GM21619 (cell line): ENCODE data around the gene TMEM168.
"Not testable (repeated sequence)": the region's sequence is repeated elsewhere in the genome, so short reads cannot be mapped to it uniquely, and the experiment has no call there.

Source experiments
- ATAC-seq: cut with Tn5 transposase; IDR thresholded peaks from one replicate; pipeline ENCODE4 v1.9.1; 2021; ENCODE audit not compliant: unreplicated experiment

The TMEM168 gene

GRCh38 chr7:112789817-112790585 lies at the start of gene TMEM168:
Gene TMEM168 (minus strand): TSS chr7:112790393. CDS start chr7:112784825, 5,568 bp downstream.
- ATAC-seq, result peak; percentile 81

DNA sequence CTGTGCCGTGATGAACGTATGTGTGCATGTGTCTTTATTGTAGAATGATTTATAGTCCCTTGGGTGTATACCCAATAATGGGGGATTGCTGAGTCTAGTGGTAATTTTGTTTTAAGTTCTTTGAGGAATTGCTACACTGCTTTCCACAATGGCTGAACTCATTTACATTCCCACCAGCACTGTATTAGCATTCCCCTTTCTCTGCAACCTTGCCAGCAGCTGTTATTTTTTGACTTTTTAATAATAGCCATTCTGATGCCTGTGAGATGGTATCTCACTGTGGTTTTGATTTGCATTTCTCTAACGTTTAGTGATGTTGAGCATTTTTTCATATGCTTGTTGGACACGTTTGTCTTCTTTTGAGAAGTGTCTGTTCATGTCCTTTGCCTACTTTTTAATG lies 45.7 kb upstream of the TMEM168 start:
- ATAC-seq, result not testable (repeated sequence)

DNA sequence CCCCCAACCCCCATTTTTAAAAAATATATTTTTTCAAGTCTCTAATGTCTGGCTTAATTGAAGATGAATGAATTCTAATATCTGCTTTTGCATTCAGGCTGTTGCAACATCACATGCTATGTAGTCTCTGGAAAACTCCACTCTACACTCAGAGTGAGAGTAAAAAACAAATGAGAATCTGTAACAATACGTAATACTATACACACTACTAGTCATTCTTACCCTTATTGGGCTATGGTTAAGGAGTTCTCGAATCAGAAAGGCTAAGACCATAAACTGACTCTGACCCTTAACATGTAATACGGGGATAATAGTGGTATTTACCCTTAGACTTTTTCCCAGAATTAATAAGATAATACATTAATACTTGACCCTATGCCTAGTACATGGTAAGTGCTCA lies 42.9 kb upstream of the TMEM168 start:
- ATAC-seq, result no peak

DNA sequence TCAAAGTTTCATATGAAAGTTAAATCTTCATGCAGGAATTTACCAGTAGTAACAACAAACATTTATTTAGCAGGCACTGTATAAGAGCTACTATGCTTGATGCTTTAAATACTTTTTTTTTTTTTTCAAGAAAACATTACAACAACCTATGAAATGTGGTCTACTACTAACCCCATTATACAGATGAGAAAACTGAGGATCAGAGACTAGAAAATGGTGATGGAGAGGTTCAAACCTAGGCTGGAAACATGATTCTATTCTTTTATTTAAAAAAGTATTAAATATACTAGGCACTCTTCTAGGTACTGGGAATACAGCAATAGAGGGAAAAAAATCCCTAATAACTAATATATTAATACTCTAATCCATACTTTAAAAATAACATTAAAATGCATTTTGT lies 40.6 kb upstream of the TMEM168 start:
- ATAC-seq, result no peak

DNA sequence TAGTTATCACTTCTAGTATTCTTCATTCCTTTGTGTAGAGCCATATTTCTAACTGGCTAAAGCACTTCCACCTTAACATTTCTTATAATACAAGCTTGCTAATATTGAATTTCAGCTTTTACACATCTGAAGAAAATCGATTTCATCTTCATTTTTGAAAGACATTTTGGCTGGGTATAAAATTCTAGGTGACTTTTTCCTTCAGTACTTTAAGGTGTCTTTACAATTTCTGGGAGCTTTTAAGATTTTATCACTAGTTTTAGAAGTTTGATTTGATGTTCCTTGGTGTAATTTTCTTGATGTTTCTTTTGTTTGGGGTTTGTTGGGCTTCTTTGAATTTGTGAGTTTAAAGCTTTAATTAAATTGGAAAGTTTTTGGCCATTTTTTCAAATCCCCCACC lies 38.5 kb upstream of the TMEM168 start:
- no peak for ATAC-seq

GRCh38 chr7:112821345-112821744 lies 31.2 kb upstream of the TMEM168 start:
- ATAC-seq, result no peak

DNA sequence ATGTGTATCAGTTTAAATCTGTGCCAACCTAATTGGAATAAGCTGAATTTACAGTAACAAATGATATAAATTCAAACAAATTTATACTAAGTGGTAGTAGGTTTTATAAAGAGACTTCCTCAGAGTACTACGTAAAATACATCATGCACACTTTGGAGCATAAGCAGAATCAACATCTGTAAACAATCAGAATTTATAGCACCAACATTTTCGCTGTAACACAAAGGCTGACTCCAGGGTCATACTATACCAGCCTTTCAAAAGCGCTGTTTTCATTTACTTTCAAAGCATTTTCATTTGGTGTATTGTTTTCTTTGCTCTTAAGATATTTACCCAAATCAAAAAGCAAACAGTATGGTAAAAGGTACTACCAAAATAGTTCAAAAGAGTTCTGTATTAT lies 29.3 kb upstream of the TMEM168 start:
- ATAC-seq, result no peak

GRCh38 chr7:112806156-112806555 lies 16.0 kb upstream of the TMEM168 start:
- ATAC-seq, result no peak

DNA sequence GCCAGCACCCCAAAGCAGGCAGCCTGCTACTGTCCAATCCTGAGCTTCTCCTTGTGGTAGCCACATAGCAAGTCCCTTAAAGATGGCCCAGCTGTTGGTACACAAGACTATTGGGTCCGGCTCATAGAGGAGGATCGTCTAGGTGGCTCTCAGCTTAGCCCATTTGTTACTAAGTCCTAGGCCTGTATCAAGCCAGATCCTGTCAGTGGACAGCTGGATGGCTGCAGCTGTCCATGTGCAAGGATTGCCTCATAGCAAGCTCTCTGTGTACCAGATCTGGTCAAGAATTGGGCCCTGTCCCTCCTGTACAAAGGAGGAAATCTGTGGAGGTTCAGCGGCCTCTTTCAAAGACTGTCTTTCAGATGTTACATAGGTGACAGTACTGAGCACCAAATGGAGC lies 12.2 kb upstream of the TMEM168 start:
- no peak for ATAC-seq

DNA sequence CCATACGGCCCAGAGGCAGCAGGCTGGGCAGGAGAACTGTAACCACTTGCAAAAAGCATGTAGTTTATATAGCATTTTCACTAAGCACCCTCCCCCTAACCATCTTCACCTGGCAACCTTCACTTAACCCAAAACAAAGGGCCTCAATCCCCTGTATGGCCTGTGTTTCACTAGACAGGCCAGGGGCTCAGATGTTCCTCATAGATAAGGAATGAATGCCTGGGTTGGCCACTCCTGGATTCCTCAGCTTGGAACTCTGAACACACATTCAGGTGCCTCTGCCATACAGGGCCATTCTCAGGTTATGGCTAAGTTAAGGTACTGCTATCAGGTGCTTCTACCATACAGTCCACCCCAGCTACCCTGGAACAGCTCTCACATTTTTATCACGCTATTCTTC lies 10.3 kb upstream of the TMEM168 start:
- no peak for ATAC-seq

- ATAC-seq, result no peak
Measured at GRCh38 chr7:112799448-112800120, 9.4 kb upstream of the TMEM168 start.

GRCh38 chr7:112798274-112799159 lies 8.3 kb upstream of the TMEM168 start:
- no peak for ATAC-seq

- not testable (repeated sequence) for ATAC-seq
Measured at GRCh38 chr7:112796552-112796951, 6.4 kb upstream of the TMEM168 start.

DNA sequence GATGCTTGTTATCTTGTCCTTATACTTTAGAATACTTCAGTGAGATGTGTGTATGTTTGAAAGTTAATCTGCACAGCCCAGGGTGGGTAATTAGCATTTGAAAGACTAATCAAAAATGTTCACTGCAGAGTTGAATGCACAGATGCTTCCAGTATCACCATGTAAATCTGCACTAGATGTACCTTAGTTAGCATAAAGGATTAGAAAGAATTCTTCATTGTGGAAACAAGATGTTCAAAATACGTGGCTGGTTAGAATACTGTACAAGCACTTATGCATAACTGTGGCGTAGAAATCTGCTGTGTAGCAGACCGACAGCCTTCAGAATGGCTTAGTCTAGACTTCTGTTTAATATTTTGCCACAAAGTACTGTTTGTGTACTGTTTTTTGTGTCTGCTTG lies 2.2 kb upstream of the TMEM168 start:
- ATAC-seq, result no peak

- ATAC-seq, result no peak
Measured at GRCh38 chr7:112791465-112792168, 1.4 kb upstream of the TMEM168 start.

DNA sequence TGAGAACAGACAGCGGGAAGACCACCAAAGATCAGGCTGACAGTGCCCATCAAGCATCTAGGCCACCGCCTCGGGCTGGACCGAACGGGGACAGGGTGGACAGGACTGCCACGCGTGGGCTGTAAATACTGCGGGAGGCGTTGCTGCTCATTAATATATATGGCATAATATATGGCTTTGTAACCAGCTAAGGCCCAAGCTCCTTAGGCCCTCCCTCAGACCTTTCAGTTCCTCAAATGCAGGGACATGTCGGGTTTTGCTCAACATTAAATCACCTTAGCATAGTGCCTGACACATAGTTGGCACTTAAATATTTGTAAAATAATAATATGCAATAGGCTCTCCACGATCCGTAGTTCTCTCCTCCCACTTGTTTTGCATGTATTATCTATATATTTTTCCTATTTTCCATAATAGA lies 402 bp upstream of the TMEM168 start:
- peak; percentile 59 for ATAC-seq

DNA sequence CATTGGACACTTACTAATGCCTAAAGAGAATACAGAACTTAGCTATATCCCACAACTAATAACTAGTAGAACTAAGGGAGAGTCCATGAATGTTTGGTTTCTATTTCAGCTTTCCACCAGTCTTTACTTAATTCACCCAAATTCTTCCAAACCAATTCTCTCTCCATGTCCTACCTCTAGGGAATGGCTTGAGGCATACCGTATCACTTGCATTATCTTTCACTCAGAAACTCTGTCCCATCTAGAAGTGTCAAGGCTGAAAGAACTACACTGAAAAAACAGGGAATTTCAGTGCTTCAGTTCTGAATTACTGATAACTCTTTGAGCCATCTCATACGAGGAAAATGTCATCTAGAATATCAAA lies 758 bp downstream of the TMEM168 start:
- no peak for ATAC-seq

DNA sequence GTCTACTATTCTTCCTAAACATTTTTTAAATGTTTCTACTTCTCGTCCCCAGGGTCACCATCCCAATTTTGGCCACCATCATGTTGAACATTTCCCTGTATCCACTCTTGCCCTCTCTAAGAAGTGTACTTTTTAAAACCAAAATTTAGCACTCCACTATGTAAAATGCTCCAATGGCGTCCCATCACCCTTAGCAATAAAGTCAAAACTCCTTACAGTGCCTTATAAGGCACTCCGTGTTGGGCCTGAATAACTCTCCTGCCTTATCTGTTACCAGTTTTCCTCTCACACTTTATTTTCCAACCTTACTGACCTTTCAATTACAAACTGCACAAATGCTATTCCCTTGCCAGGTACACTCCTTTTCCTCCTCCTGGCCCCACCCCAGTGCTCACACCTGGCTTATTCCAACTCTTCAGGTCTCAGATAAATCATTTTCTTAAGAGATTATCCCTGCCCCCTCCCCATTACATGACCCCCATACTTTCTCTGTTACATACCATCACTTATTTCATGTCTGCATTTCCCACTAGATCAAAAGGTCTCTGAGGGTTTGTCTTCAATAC lies 1.3 kb downstream of the TMEM168 start:
- no peak for ATAC-seq

DNA sequence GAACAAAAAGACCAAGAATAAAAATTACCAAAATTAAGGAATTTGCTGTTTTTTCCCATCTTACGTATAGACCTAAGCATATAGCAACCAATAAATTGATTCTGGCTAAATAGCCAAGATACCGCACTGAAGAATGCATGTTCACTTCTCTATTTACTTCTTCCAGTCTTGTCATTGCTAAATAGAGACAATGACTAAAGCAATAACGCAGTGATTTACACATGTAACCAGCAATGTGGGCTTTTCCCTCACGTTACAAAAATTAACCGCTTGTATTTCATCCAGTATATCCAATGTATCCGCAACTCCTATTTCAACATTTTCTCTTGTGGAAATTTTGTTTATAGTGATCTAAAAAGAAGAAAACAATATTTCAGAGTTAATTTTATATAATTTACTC lies 5.6 kb downstream of the TMEM168 start:
- ATAC-seq, result no peak

GRCh38 chr7:112782498-112782897 lies 7.7 kb downstream of the TMEM168 start:
- peak; percentile 95 for ATAC-seq

DNA sequence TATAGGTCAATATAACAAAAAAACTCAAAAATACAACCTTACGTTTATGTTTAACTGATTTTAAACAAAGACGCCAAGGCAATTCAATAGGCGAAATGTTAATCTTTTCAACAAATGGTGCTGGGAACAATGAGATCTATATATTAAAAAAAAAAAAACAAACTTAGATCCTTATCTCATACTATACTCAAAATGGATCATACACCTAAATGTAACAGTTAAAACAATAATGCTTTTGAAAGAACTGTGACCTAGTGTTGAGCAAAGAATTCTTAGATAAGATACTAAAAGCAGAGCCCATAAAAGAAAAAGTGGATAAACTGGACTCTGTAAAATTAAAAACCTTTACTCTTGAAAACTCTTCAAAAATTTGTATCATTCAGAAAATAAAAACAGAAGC lies 8.6 kb downstream of the TMEM168 start:
- ATAC-seq, result no peak
